HG03095 (cell line): ENCODE results near the gene RAD9A.

Source experiments
- ATAC-seq: cut with Tn5 transposase; IDR thresholded peaks from one replicate; pipeline ENCODE4 v1.9.1; 2021; ENCODE audit warnings: moderate library complexity; ENCODE audit not compliant: unreplicated experiment

The RAD9A gene

GRCh38 chr11:67356864-67357561 lies 34.8 kb upstream of the RAD9A start:
- no peak for ATAC-seq

GRCh38 chr11:67357831-67358670 lies 33.7 kb upstream of the RAD9A start:
- no peak for ATAC-seq

- no peak for ATAC-seq
These were observed 27.6 kb upstream of the RAD9A start for GRCh38 chr11:67364169-67364568.

GRCh38 chr11:67364783-67365722 lies 26.7 kb upstream of the RAD9A start:
- no peak for ATAC-seq

GRCh38 chr11:67365736-67366444 lies 25.9 kb upstream of the RAD9A start:
- ATAC-seq, result no peak

- no peak for ATAC-seq
These were observed 25.2 kb upstream of the RAD9A start for GRCh38 chr11:67366546-67366945.

- no peak for ATAC-seq
These were observed 24.6 kb upstream of the RAD9A start for GRCh38 chr11:67366961-67367760.

GRCh38 chr11:67367761-67368227 lies 24.0 kb upstream of the RAD9A start:
- no peak for ATAC-seq

GRCh38 chr11:67368621-67369020 lies 23.2 kb upstream of the RAD9A start:
- no peak for ATAC-seq

GRCh38 chr11:67369275-67369674 lies 22.5 kb upstream of the RAD9A start:
- ATAC-seq, result no peak

GRCh38 chr11:67369801-67370284 lies 21.9 kb upstream of the RAD9A start:
- no peak for ATAC-seq

- no peak for ATAC-seq
These were observed 21.3 kb upstream of the RAD9A start for GRCh38 chr11:67370351-67371076.

- ATAC-seq, result no peak
These were observed 20.4 kb upstream of the RAD9A start for GRCh38 chr11:67371189-67371910.

- no peak for ATAC-seq
These were observed 19.9 kb upstream of the RAD9A start for GRCh38 chr11:67371911-67372320.

- ATAC-seq, result no peak
These were observed 19.3 kb upstream of the RAD9A start for GRCh38 chr11:67372321-67372992.

GRCh38 chr11:67372993-67373647 lies 18.7 kb upstream of the RAD9A start, which contains the start of gene CLCF1:
Gene CLCF1, minus strand, starts transcription at chr11:67373598. Its CDS starts 59 bp downstream, at chr11:67373539.
- no peak for ATAC-seq
